Lower lobe of right lung (tissue), 2 donors: Measurements from ENCODE around the gene ACP1. TPM values are rescaled to one million over a fixed set of nuclear protein-coding genes. Genes with fewer than 3 reads are reported as not detected.

Experiments used
- ATAC-seq, 2 donors: fragments of 200-7000 bp; cut with Tn5 transposase; one replicate each; pipeline ENCODE4 v1.9.1; 2020 to 2022; ENCODE audit warnings: mild to moderate bottlenecking in 2 of 2, moderate library complexity in 2 of 2
- DNase-seq: peaks from one replicate; pipeline ENCODE4 v3.0.0-alpha.2; 2020
- H3K27ac ChIP-seq: fragments of 200-600 bp; one replicate; pipeline ENCODE4 v1.8.0; 2022
- H3K27me3 ChIP-seq: fragments of 200-600 bp; one replicate; pipeline ENCODE4 v1.8.0; 2022; ENCODE audit warnings: low read depth
- H3K36me3 ChIP-seq: fragments of 200-600 bp; one replicate; pipeline ENCODE4 v1.8.0; 2022; ENCODE audit warnings: mild to moderate bottlenecking
- H3K4me1 ChIP-seq: fragments of 200-600 bp; one replicate; pipeline ENCODE4 v1.8.0; 2022
- H3K4me3 ChIP-seq: fragments of 200-600 bp; one replicate; pipeline ENCODE4 v1.8.0; 2022; ENCODE audit warnings: mild to moderate bottlenecking
- H3K9me3 ChIP-seq: fragments of 200-600 bp; one replicate; pipeline ENCODE4 v1.8.0; 2022
- CTCF ChIP-seq: fragments of 200-600 bp; IDR thresholded peaks from one replicate; pipeline ENCODE4 v1.8.0; 2022; ENCODE audit warnings: antibody characterized with exemption, mild to moderate bottlenecking
- intact Hi-C: fragments of 100-400 bp; cut with DNase I; formaldehyde crosslinking; loops from one replicate; pipeline ENCODE4 v1.11.0; 2022
- total RNA-seq: library from RNA; stranded (reverse); fragmentation: NEBNext Ultra II Directional; extraction: Animal tissue kit (Norgen Biotek cat#: 25700); gene quantifications from one replicate; pipeline ENCODE4 v1.2.1, GENCODE V29; 2021
- donor health status: DM: no; HTN: yes; CAD: no; lungs with severe emphysema.

The ACP1 gene
- total RNA-seq, 1 donor from 2014 or later, result 68.6 TPM

GRCh38 chr2:284896-285492, 20.2 kb downstream of the ACP1 start:
- H3K9me3 ChIP-seq, result no peaks in the 10 kb centered on the region
- ATAC-seq (no peak), DNase-seq (no peak)
- H3K36me3 ChIP-seq, result peaks cover 43% of the 10 kb centered on the region
- H3K4me1 ChIP-seq, result peaks cover 28% of the 10 kb centered on the region
- peaks cover 19% of the 10 kb centered on the region for H3K27me3 ChIP-seq
- no peak for TF ChIP-seq CTCF
- no peak overlapping the region for H3K4me3 ChIP-seq
- no peak overlapping the region for H3K27ac ChIP-seq
- intact Hi-C loops, result no loop called here

- peaks cover 30% of the 10 kb centered on the region for H3K4me1 ChIP-seq
- H3K27me3 ChIP-seq, result peaks cover 19% of the 10 kb centered on the region
- TF ChIP-seq CTCF, result no peak
- peaks cover 38% of the 10 kb centered on the region for H3K36me3 ChIP-seq
- H3K9me3 ChIP-seq, result no peaks in the 10 kb centered on the region
- ATAC-seq (no peak), DNase-seq (no peak)
- intact Hi-C loops, result no loop called here
- no peak overlapping the region for H3K4me3 ChIP-seq
- no peak overlapping the region for H3K27ac ChIP-seq
Observed at GRCh38 chr2:285531-285930, 20.8 kb downstream of the ACP1 start.

GRCh38 chr2:286035-286434, 21.3 kb downstream of the ACP1 start:
- Histone ChIP-seq H3K9me3 (no peaks in the 10 kb centered on the region), H3K27me3 (peaks cover 19% of the 10 kb centered on the region), H3K36me3 (peaks cover 33% of the 10 kb centered on the region), H3K4me3 (no peak overlapping the region), H3K4me1 (peaks cover 30% of the 10 kb centered on the region), H3K27ac (no peak overlapping the region)
- TF ChIP-seq CTCF, result no peak
- ATAC-seq, result no peak
- no peak for DNase-seq
- intact Hi-C loops, result no loop called here

GRCh38 chr2:286774-287392, 22.1 kb downstream of the ACP1 start:
- intact Hi-C loops, result no loop called here
- DNase-seq, result no peak
- peak in 1 of 2 donors; percentile 25 for ATAC-seq
- Histone ChIP-seq H3K27ac (peak overlapping the region; percentile 69), H3K27me3 (peaks cover 19% of the 10 kb centered on the region), H3K9me3 (no peaks in the 10 kb centered on the region), H3K4me3 (peak overlapping the region; percentile 60), H3K4me1 (peaks cover 30% of the 10 kb centered on the region), H3K36me3 (peaks cover 24% of the 10 kb centered on the region)
- TF ChIP-seq CTCF, result no peak

- TF ChIP-seq CTCF, result no peak
Observed at GRCh38 chr2:287471-287885, 22.7 kb downstream of the ACP1 start.

More at GRCh38 chr2:287471-287885, 22.7 kb downstream of the ACP1 start:
- peak overlapping the region; percentile 69 for H3K27ac ChIP-seq
- peaks cover 30% of the 10 kb centered on the region for H3K4me1 ChIP-seq
- H3K36me3 ChIP-seq, result peaks cover 18% of the 10 kb centered on the region
- H3K27me3 ChIP-seq, result peaks cover 19% of the 10 kb centered on the region
- H3K9me3 ChIP-seq, result no peaks in the 10 kb centered on the region
- H3K4me3 ChIP-seq, result peak overlapping the region; percentile 60
- intact Hi-C loops, result no loop called here
- DNase-seq (peak; percentile 55), ATAC-seq (peak; percentile 71 to 77)
